Measurements from ENCODE around the gene PIH1D1. TPM values are rescaled to one million over a fixed set of nuclear protein-coding genes. Genes with fewer than 3 reads are reported as not detected.

Gene PIH1D1
- total and polyA plus RNA-seq, 10 of the 15 experiments (the other 5 are each of a cell fraction or from before 2014, with no cell fraction given) = 16.1 to 153 (median 106) TPM

DNA sequence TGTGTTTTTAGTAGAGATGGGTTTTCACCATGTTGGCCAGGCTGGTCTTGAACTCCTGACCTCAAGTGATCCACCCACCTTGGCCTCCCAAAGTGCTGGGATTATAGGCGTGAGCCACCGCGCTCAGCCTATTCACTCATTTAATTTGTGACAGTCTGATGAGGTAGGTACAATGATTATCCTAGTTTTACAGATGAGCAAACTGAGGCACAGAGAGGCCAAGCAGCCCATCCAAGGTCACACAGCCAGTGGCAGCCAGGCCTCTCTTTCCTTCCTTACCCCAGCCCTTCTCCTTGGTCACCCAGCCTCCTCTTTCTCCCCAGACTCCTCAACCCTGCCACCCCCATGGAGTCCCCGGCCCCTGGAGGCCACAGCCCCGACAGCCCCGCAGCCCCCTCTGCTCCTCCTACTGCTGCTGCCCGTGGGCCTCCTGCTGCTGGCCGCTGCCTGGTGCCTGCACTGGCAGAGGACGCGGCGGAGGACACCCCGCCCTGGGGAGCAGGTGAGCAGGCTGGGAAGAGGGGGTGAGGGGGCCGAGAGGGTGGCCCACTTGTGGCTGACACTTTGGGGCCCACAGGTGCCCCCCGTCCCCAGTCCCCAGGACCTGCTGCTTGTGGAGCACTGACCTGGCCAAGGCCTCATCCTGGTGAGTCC, 28.5 kb upstream of the PIH1D1 start:
- no peak overlapping the region for H3K4me3 ChIP-seq
- FAIRE-seq (no peak), ATAC-seq (no peak), DNase-seq (ENCODE audit: low read depth, low spot score) (no peak)
- no peak for TF ChIP-seq CBX3 (IDR thresholded peaks at IDR 0.05; ENCODE audit: borderline replicate concordance, low read depth)
- TF ChIP-seq, protein P1, sequence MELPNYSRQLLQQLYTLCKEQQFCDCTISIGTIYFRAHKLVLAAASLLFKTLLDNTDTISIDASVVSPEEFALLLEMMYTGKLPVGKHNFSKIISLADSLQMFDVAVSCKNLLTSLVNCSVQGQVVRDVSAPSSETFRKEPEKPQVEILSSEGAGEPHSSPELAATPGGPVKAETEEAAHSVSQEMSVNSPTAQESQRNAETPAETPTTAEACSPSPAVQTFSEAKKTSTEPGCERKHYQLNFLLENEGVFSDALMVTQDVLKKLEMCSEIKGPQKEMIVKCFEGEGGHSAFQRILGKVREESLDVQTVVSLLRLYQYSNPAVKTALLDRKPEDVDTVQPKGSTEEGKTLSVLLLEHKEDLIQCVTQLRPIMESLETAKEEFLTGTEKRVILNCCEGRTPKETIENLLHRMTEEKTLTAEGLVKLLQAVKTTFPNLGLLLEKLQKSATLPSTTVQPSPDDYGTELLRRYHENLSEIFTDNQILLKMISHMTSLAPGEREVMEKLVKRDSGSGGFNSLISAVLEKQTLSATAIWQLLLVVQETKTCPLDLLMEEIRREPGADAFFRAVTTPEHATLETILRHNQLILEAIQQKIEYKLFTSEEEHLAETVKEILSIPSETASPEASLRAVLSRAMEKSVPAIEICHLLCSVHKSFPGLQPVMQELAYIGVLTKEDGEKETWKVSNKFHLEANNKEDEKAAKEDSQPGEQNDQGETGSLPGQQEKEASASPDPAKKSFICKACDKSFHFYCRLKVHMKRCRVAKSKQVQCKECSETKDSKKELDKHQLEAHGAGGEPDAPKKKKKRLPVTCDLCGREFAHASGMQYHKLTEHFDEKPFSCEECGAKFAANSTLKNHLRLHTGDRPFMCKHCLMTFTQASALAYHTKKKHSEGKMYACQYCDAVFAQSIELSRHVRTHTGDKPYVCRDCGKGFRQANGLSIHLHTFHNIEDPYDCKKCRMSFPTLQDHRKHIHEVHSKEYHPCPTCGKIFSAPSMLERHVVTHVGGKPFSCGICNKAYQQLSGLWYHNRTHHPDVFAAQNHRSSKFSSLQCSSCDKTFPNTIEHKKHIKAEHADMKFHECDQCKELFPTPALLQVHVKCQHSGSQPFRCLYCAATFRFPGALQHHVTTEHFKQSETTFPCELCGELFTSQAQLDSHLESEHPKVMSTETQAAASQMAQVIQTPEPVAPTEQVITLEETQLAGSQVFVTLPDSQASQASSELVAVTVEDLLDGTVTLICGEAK (IDR thresholded peaks at IDR 0.05; ENCODE audit: borderline replicate concordance) = no peak
- CTCF ChIA-PET = no interaction called here
- H2AFZ ChIP-seq (ENCODE audit: control insufficient read depth, low read depth, low read length) = no peak overlapping the region
- WGBS (ENCODE audit: insufficient coverage, insufficient replicate concordance, low lambda C conversion rate, missing lambda C conversion rate) = 91% methylated on average over 11 of the region's 14 CpGs
- H3K9ac ChIP-seq (ENCODE audit: control insufficient read depth, insufficient read depth, low read length) = no peak overlapping the region
- no peaks in the 10 kb centered on the region for H3K4me1 ChIP-seq (ENCODE audit: control insufficient read depth, insufficient read depth, low read length)
- H3K27ac ChIP-seq (ENCODE audit: control insufficient read depth, insufficient read depth) = no peak overlapping the region
- no peak overlapping the region for H3K4me2 ChIP-seq (ENCODE audit: control insufficient read depth, insufficient read depth)
- H3K79me2 ChIP-seq (ENCODE audit: control insufficient read depth, insufficient read depth, low read length) = no peaks in the 10 kb centered on the region
- POLR2A ChIA-PET = interaction anchor here (0.7 kb wide), 1 partner anchor 666 kb away, joined by 3 read pairs; no protein-coding TSS in a partner anchor
- H3K36me3 ChIP-seq (ENCODE audit: control insufficient read depth in 2 of 2, insufficient read depth in 2 of 2, low read length in 1 of 2) = no peaks in the 10 kb centered on the region
- no peaks in the 10 kb centered on the region for H4K20me1 ChIP-seq (ENCODE audit: control insufficient read depth, insufficient read depth)
- RAD21 ChIA-PET (ENCODE audit: unreplicated experiment) = no interaction called here
- BruUV-seq (replicated peaks) = no TSS peak
- no peaks in the 10 kb centered on the region for H3K27me3 ChIP-seq (replicated peaks in 1 of 2; ENCODE audit: control insufficient read depth in 2 of 2, insufficient read depth in 2 of 2, low read length in 1 of 2)
- intact Hi-C loops (cut with micrococcal nuclease; ENCODE audit: unreplicated experiment) = no loop called here
- no peaks in the 10 kb centered on the region for H3K9me3 ChIP-seq (replicated peaks; ENCODE audit: control insufficient read depth, insufficient read depth, low read length)
- SMC1A ChIA-PET (ENCODE audit: uncharacterized antibody, unreplicated experiment) = no interaction called here
- in situ Hi-C loops (cut with MboI) = no loop called here
